Coronary artery (tissue), 2 donors: ENCODE results near the gene P4HA2.

ENCODE experiments used
- DNase-seq: peaks from one replicate; pipeline ENCODE4 v3.0.0-alpha.2; 2017; ENCODE audit warnings: low spot score
- H3K27ac ChIP-seq, 2 donors: fragments of 200-600 bp; sonication (generic); one replicate each; pipeline ENCODE4 v1.5.1; 2016 to 2019
- H3K4me3 ChIP-seq: fragments of 200-600 bp; sonication (generic); 2 replicates; pipeline ENCODE4 v1.5.1; 2016; ENCODE audit warnings: mild to moderate bottlenecking, moderate library complexity
- CTCF ChIP-seq: fragments of 200-600 bp; sonication (generic); IDR thresholded peaks from one replicate; pipeline ENCODE4 v1.5.1; 2019; ENCODE audit warnings: antibody characterized with exemption

Gene P4HA2

GRCh38 chr5:132222649-132223038, 5.0 kb downstream of the P4HA2 start:
- Histone ChIP-seq H3K4me3 (no peak overlapping the region), H3K27ac (peak overlapping the region; percentile 78 to 84)
- no peak for DNase-seq
- TF ChIP-seq CTCF = no peak

- TF ChIP-seq CTCF = no peak
- H3K4me3 ChIP-seq = peak overlapping the region; percentile 4
- DNase-seq = peak; percentile 81
- peak overlapping the region; percentile 78 to 84 for H3K27ac ChIP-seq
Measured at GRCh38 chr5:132221781-132222648, 5.6 kb downstream of the P4HA2 start.

GRCh38 chr5:132220491-132220890, 7.2 kb downstream of the P4HA2 start:
- peak overlapping the region in 1 of 2 donors; percentile 59 for H3K27ac ChIP-seq
- DNase-seq = no peak
- TF ChIP-seq CTCF = no peak
- no peak overlapping the region for H3K4me3 ChIP-seq

GRCh38 chr5:132219981-132220380, 7.7 kb downstream of the P4HA2 start:
- no peak overlapping the region for H3K4me3 ChIP-seq
- H3K27ac ChIP-seq = peak overlapping the region in 1 of 2 donors; percentile 59
- TF ChIP-seq CTCF = no peak
- DNase-seq = no peak

GRCh38 chr5:132219289-132219970, 8.2 kb downstream of the P4HA2 start:
- no peak for TF ChIP-seq CTCF
- DNase-seq = no peak
- Histone ChIP-seq H3K27ac (peak overlapping the region in 1 of 2 donors; percentile 59), H3K4me3 (no peak overlapping the region)

GRCh38 chr5:132218321-132218720, 9.3 kb downstream of the P4HA2 start:
- Histone ChIP-seq H3K27ac (no peak overlapping the region), H3K4me3 (no peak overlapping the region)
- no peak for DNase-seq
- no peak for TF ChIP-seq CTCF
